T-cell (primary cell): Measurements from ENCODE around the gene ALG3. TPM values are rescaled to one million over a fixed set of nuclear protein-coding genes. Genes with fewer than 3 reads are reported as not detected.
A peak's percentile ranks its signal among the peaks of the same experiment; 100 is the strongest.

Source experiments
- ATAC-seq, 4 experiments: fragments of 200-7000 bp in 3 of 4; fragments of 150-1000 bp in 1 of 4; cut with Tn5 transposase; replicated peaks in 1 of 4; 1 replicate in 3 of 4; 2 replicates in 1 of 4; pipeline ENCODE4 v1.10.0; 2021; ENCODE audit warnings: moderate library complexity in 3 of 4, mild to moderate bottlenecking in 2 of 4, moderate number of reproducible peaks in 1 of 4
- CTCF ChIA-PET, 2 donors: fragments of 300-600 bp; sonication (Branson Sonifier 250); formaldehyde crosslinking; loops; one replicate each; lab custom pipeline; 2022; ENCODE audit warnings: antibody characterized with exemption in 2 of 2; lab: Charles Lee
- POLR2A ChIA-PET, 2 donors: fragments of 300-600 bp; sonication (Branson Sonifier 250); formaldehyde crosslinking; loops; one replicate each; lab custom pipeline; 2022; ENCODE audit warnings: antibody characterized with exemption in 2 of 2; lab: Charles Lee
- DNase-seq, 35 experiments: peaks; one replicate each; pipeline versions ENCODE4 v3.0.0 to v3.0.0-alpha.2; 2013 to 2023
- H3K27ac ChIP-seq: one replicate; pipeline ENCODE4 v1.5.1; 2013; ENCODE audit warnings: low read length
- H3K27me3 ChIP-seq, 2 experiments: replicated peaks in 1 of 2; 1 replicate in 1 of 2; 2 replicates in 1 of 2; pipeline versions ENCODE4 v1.6.1 to v1.7.0; 2013; ENCODE audit warnings: low read length in 1 of 2, mixed read lengths in 1 of 2; ENCODE audit not compliant: control insufficient read depth in 2 of 2, insufficient read depth in 2 of 2; ENCODE audit errors: extremely low read depth in 1 of 2
- H3K36me3 ChIP-seq, 2 donors: 1 replicate in 1 of 2; 2 replicates in 1 of 2; pipeline versions ENCODE4 v1.6.1 to v1.7.0; 2013; ENCODE audit warnings: low read length in 1 of 2; ENCODE audit not compliant: control insufficient read depth in 2 of 2, insufficient read depth in 1 of 2; ENCODE audit errors: extremely low read depth in 1 of 2
- H3K4me1 ChIP-seq, 2 experiments: 1 replicate in 1 of 2; 2 replicates in 1 of 2; pipeline versions ENCODE4 v1.6.1 to v1.7.0; 2013; ENCODE audit warnings: low read length in 2 of 2, mixed read lengths in 1 of 2; ENCODE audit not compliant: insufficient read depth in 2 of 2, control insufficient read depth in 1 of 2; ENCODE audit errors: extremely low read depth in 1 of 2
- H3K4me3 ChIP-seq, 2 donors: 1 replicate in 1 of 2; 2 replicates in 1 of 2; pipeline versions ENCODE4 v1.5.1 to v1.7.0; 2013; ENCODE audit warnings: mild to moderate bottlenecking in 2 of 2, low read length in 1 of 2, moderate library complexity in 1 of 2; ENCODE audit not compliant: control insufficient read depth in 1 of 2; ENCODE audit errors: extremely low read depth in 1 of 2
- H3K9me3 ChIP-seq: 2 replicates; pipeline ENCODE4 v1.7.0; 2013
- H3K27ac Mint-ChIP-seq, 2 donors: one replicate each; pipeline ENCODE4 v1.8.0; 2020 to 2021; ENCODE audit warnings: mild to moderate bottlenecking in 2 of 2, mixed read lengths in 2 of 2
- H3K27me3 Mint-ChIP-seq, 2 donors: one replicate each; pipeline ENCODE4 v1.8.0; 2021 to 2022; ENCODE audit warnings: mixed read lengths in 2 of 2
- H3K36me3 Mint-ChIP-seq: one replicate; pipeline ENCODE4 v1.8.0; 2021; ENCODE audit warnings: mixed read lengths
- H3K4me1 Mint-ChIP-seq, 3 donors: one replicate each; pipeline ENCODE4 v1.8.0; 2020 to 2022; ENCODE audit warnings: mixed read lengths in 3 of 3, mild to moderate bottlenecking in 1 of 3
- H3K4me3 Mint-ChIP-seq, 3 donors: one replicate each; pipeline ENCODE4 v1.8.0; 2020 to 2022; ENCODE audit warnings: mild to moderate bottlenecking in 3 of 3, mixed read lengths in 3 of 3, moderate library complexity in 3 of 3
- H3K9me3 Mint-ChIP-seq, 3 donors: one replicate each; pipeline ENCODE4 v1.8.0; 2020 to 2022; ENCODE audit warnings: mixed read lengths in 3 of 3
- WGBS: methylation state at CpG from one replicate; pipeline ENCODE4 v1.1.5; 2013; ENCODE audit warnings: missing lambda C conversion rate; ENCODE audit not compliant: insufficient coverage; 5-methylcytosine and 5-hydroxymethylcytosine counted together
- total RNA-seq, 35 experiments: library from RNA in 6 of 35; stranded (reverse) in 6 of 35; fragments of 120-200 nt in 1 of 35; gene quantifications; one replicate each; pipeline versions ENCODE4 v1.2.1 to v1.2.4 and lab custom pipeline; 2013 to 2026

ALG3 gene
- total RNA-seq, 5 donors from 2014 or later (not counting 1 experiment from before 2014, with no cell fraction given): 18.7 to 43.1 (median 39.9) TPM

DNA sequence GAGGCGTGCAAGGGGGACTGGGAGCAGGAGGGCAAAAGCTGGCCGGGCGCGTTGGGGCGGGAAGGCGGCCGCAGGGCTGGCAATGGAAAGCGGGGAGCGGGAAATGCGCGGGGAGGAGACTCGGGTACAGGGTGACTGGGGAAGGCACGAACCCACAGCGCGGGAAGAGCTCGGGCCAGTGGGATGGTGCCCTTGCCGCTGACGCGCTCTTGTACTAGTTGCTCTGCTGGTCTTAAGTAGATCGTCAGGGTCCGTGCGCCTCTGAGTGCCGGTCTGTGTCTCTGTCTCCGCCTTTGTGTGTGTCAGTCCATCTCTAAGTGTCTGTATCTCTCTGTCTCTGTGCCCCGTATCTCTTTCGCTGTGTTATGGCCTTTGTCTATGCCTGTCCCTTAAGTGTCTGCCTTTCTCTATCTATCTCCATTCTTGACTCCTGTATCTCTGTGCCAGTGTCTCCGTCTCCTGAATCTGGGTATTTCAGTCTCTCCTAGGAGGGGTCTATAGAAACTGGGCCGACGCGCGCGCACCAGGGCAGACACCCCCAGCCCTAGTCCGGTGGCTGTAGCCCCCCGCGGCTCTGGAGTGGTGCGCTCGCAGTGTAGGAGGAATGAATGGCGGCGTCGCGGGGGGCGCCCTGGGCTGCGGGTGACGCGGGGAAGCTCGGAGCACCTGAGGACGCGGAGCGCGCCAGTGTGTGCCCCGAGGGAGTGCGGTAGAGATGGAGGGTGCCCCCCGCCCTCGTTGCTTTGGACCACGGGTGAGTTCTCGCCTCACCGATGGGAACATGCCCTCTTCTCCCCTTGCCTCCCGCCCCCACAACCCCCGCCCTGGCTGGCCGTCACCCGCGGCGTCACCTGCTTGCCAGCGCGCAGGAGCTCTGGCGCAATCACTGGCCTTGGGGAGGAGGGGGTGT, 13.3 kb upstream of the ALG3 start:
- Histone ChIP-seq H3K4me1 (peaks cover 19 to 31% of the 10 kb centered on the region in 2 experiments), H3K27me3 (peaks cover 5 to 70% of the 10 kb centered on the region in 2 experiments), H3K9me3 (no peaks in the 10 kb centered on the region), H3K4me3 (peak overlapping the region; percentile 49 to 71), H3K36me3 (no peaks in the 10 kb centered on the region), H3K27ac (no peak overlapping the region)
- peak in 3 of 4 experiments; percentile 18 to 21 (median 19) for ATAC-seq
- DNase-seq: peak in 8 of 35 experiments; percentile 14 to 41 (median 20)
- ChIA-PET POLR2A (no interaction called here), CTCF (interaction anchor here (0.6 to 1.1 kb wide), 5 partner anchors 12 to 1085 kb away, joined by 3 to 20 read pairs (median 4); partner anchors contain the start of gene EEF1AKMT4 (in 1 of the 2))
- no peaks in the 10 kb centered on the region for H3K36me3 Mint-ChIP-seq
- no peaks in the 10 kb centered on the region for H3K9me3 Mint-ChIP-seq
- peaks cover 18 to 28% (median 25%) of the 10 kb centered on the region in 3 donors for H3K4me1 Mint-ChIP-seq
- WGBS: 5% methylated on average over 36 of the region's 66 CpGs
- H3K27me3 Mint-ChIP-seq: peaks cover 22 to 41% of the 10 kb centered on the region in 2 donors
- peak overlapping the region; percentile 76 to 84 (median 84) for H3K4me3 Mint-ChIP-seq
- peak overlapping the region in 1 of 2 donors; percentile 25 for H3K27ac Mint-ChIP-seq

DNA sequence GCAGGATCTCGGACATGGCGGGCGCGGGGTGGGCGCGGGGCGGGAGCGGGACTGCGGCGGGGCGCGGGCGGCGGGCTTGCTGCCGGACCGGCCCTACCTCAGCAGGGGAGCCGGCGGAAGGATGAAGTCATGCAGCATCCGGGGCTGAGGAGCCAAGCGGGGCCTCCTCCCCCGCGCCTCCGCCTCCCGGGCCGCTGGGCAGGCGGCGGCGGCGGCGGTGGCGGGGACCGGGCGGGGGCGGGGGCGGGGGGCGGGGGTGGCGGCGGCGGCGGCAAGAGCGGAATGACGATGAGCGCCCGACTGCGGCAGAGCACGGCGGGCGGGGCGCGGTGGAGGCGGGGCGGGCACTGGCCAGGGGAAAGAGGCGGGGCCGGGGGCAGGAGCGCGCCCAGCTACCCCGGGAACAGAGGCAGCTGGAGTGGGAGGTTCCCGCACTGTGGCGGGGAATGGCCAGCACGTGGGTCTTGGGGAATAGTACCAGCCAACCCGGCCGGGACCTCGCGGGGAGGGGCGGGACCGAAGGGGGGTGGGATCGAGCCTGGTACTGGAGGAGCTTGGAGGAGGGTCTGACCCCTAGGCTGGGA, 12.6 kb upstream of the ALG3 start, which contains the start of gene CAMK2N2:
CAMK2N2 (minus strand) TSS at position 284 of the 584 bp plus-strand sequence; CDS start at position 16, 268 bp downstream.
- WGBS: under 1% methylated on average over 42 of the region's 67 CpGs
- POLR2A ChIA-PET: no interaction called here

DNA sequence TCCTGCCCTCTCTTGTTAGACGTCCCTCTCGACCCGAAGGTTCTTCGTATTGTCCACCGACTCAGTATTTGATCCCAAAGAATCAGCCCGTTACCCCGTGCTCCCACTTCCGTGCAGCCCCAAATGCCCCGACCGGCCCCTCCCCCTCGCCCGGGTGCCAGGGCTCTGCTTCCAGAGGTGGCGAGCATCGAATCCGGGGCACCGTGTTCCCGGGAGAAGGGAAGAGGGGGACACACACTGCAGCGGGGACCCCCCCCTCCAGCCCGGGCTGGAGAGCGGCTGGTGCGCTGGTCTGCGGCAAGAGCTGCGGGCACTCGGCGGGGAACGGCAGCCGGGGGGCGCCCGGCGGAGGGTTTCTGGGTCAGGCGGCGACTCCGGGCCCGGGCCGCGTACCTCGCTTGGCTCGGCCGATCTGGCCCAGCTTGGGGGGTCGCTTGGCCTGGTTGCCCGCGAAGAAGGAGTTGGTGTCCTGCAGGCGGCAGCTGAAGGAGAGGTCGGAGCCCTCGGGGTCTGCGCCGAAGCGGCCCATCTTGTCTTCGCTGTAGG, 12.0 kb upstream of the ALG3 start:
- ChIA-PET CTCF (interaction anchor here in 1 of 2 donors (0.6 to 1.1 kb wide), 3 partner anchors 33 to 952 kb away, joined by 3 to 20 read pairs (median 3); no protein-coding TSS in a partner anchor), POLR2A (no interaction called here)
- DNase-seq: peak in 1 of 35 experiments; percentile 11
- Histone ChIP-seq H3K27me3 (peaks cover 5 to 63% of the 10 kb centered on the region in 2 experiments), H3K9me3 (no peaks in the 10 kb centered on the region), H3K4me1 (peaks cover 19 to 31% of the 10 kb centered on the region in 2 experiments), H3K27ac (no peak overlapping the region), H3K36me3 (no peaks in the 10 kb centered on the region), H3K4me3 (peak overlapping the region; percentile 36 to 59)
- H3K9me3 Mint-ChIP-seq: no peaks in the 10 kb centered on the region
- H3K4me3 Mint-ChIP-seq: peak overlapping the region; percentile 76 to 81 (median 79)
- H3K27ac Mint-ChIP-seq: peak overlapping the region in 1 of 2 donors; percentile 52
- H3K4me1 Mint-ChIP-seq: peaks cover 18 to 28% (median 25%) of the 10 kb centered on the region in 3 donors
- 2% methylated on average over 49 of the region's 49 CpGs for WGBS
- no peaks in the 10 kb centered on the region for H3K36me3 Mint-ChIP-seq
- H3K27me3 Mint-ChIP-seq: peaks cover 20 to 34% of the 10 kb centered on the region in 2 donors
- no peak for ATAC-seq

More for the DNA sequence above, 12.6 kb upstream of the ALG3 start, which contains the start of gene CAMK2N2:
- no peaks in the 10 kb centered on the region for H3K9me3 Mint-ChIP-seq
- DNase-seq (peak in 19 of 35 experiments; percentile 18 to 68 (median 30)), ATAC-seq (peak; percentile 46 to 67 (median 61))
- Histone ChIP-seq H3K9me3 (no peaks in the 10 kb centered on the region), H3K4me1 (peaks cover 19 to 31% of the 10 kb centered on the region in 2 experiments), H3K27me3 (peaks cover 5 to 67% of the 10 kb centered on the region in 2 experiments), H3K36me3 (no peaks in the 10 kb centered on the region), H3K4me3 (peak within 1 kb of the TSS; percentile 49 to 71), H3K27ac (no peak within 1 kb of the TSS)
- H3K27me3 Mint-ChIP-seq: peaks cover 20 to 37% of the 10 kb centered on the region in 2 donors
- peak within 1 kb of the TSS; percentile 36 to 52 for H3K27ac Mint-ChIP-seq
- CTCF ChIA-PET: interaction anchor here in 1 of 2 donors (0.6 to 1.1 kb wide), 2 partner anchors 33 to 35 kb away, joined by 3 to 20 read pairs; no protein-coding TSS in a partner anchor
- no peaks in the 10 kb centered on the region for H3K36me3 Mint-ChIP-seq
- peak within 1 kb of the TSS; percentile 76 to 84 (median 84) for H3K4me3 Mint-ChIP-seq
- H3K4me1 Mint-ChIP-seq: peaks cover 18 to 28% (median 25%) of the 10 kb centered on the region in 3 donors

DNA sequence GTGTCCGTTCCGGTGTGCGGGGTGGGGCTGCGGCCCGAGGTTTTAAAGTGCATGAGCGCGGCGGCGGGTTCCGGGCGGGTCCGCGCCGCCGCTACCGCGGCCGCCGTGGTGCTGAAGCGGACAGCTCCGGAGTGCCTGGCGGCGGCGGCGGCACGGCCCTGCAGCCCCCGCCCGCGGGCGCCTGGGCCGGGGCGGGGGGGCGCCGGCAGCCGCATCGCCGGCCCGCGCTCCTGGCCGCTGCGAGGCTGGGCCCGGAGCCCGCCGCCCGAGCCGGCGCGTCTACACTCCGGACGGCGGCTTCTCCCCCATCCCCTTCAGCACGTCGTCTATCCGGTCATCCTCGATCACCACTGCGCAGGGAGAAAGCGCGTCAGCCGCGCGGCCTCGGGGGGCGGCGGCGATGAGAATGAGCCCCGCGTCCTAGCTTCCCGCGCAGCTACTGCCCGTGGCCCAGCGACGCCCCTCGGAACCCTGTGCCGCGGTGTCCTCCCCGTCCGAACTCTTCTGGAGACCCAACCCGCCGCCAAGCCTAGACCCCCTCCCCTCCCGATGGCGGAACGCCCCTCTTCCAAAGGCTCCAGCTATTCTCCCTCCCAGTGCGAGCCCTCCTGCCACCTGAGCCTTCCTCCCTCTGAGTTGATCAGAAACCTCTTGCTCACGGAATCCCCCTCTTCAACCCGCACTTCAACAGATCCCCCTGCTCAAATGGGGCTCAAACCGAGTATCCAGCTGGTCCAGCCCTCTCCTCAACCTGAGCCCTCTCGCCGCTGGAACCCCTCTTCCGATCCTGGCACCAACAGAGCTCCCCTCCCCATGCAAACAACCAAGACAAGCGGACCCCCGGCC, 11.3 kb upstream of the ALG3 start:
- peaks cover 17 to 30% of the 10 kb centered on the region in 2 donors for H3K27me3 Mint-ChIP-seq
- peak; percentile 66 to 78 (median 70) for ATAC-seq
- H3K4me3 ChIP-seq: peak overlapping the region; percentile 36 to 59
- no peaks in the 10 kb centered on the region for H3K9me3 Mint-ChIP-seq
- H3K36me3 ChIP-seq: no peaks in the 10 kb centered on the region
- H3K4me1 ChIP-seq: peaks cover 19 to 31% of the 10 kb centered on the region in 2 experiments
- H3K27ac Mint-ChIP-seq: peak overlapping the region; percentile 36 to 52
- ChIA-PET CTCF (interaction anchor here (0.6 to 0.7 kb wide), 2 partner anchors 109 to 951 kb away, joined by 3 read pairs; no protein-coding TSS in a partner anchor), POLR2A (no interaction called here)
- H3K4me3 Mint-ChIP-seq: peak overlapping the region; percentile 76 to 81 (median 79)
- H3K9me3 ChIP-seq: no peaks in the 10 kb centered on the region
- no peak overlapping the region for H3K27ac ChIP-seq
- peak in 18 of 35 experiments; percentile 13 to 68 (median 39) for DNase-seq
- 3% methylated on average over 91 of the region's 91 CpGs for WGBS
- peaks cover 18 to 28% (median 25%) of the 10 kb centered on the region in 3 donors for H3K4me1 Mint-ChIP-seq
- H3K36me3 Mint-ChIP-seq: no peaks in the 10 kb centered on the region
- peaks cover 5 to 57% of the 10 kb centered on the region in 2 experiments for H3K27me3 ChIP-seq

DNA sequence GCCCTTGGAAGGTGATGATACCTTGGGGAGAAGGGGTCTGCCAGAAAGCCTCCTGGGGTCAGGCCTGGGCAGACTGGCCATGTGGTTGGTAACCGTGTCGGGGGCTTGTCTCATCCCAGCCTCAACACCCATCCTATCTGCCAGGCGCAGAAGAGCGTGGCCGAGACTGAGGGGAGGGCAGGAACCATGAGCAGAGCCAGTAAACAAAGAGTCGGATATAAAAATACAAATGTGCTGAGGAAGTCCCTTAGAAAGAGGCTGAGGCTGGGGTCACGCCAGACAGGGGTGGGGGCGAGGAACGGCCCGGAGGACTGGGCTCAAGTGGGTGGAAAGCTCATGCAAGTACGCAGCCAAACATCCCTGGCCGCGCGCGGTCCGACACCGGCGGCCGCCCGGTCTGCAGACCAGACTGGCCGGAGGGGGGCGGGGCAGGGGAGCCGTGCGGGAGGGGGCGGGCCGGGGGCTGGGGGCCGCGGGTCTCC, 10.7 kb upstream of the ALG3 start:
- Histone ChIP-seq H3K4me1 (peaks cover 19 to 31% of the 10 kb centered on the region in 2 experiments), H3K27ac (no peak overlapping the region), H3K27me3 (peaks cover 2 to 52% of the 10 kb centered on the region in 2 experiments), H3K4me3 (no peak overlapping the region), H3K9me3 (no peaks in the 10 kb centered on the region), H3K36me3 (no peaks in the 10 kb centered on the region)
- Mint-ChIP-seq H3K4me3 (peak overlapping the region; percentile 26 to 71 (median 66)), H3K9me3 (no peaks in the 10 kb centered on the region), H3K4me1 (peaks cover 18 to 28% (median 25%) of the 10 kb centered on the region in 3 donors), H3K27me3 (peaks cover 11 to 24% of the 10 kb centered on the region in 2 donors), H3K27ac (peak overlapping the region in 1 of 2 donors; percentile 65), H3K36me3 (no peaks in the 10 kb centered on the region)
- 19% methylated on average over 16 of the region's 28 CpGs for WGBS
- DNase-seq (no peak), ATAC-seq (no peak)
- ChIA-PET POLR2A (no interaction called here), CTCF (interaction anchor here in 1 of 2 donors (0.7 kb wide), 1 partner anchor 108 kb away, joined by 3 read pairs; no protein-coding TSS in a partner anchor)
